Right lobe of liver (tissue), 6 donors: Measurements from ENCODE around the gene WNT3. TPM values are rescaled to one million over a fixed set of nuclear protein-coding genes. Genes with fewer than 3 reads are reported as not detected.
"Not testable (repeated sequence)": the region's sequence is repeated elsewhere in the genome, so short reads cannot be mapped to it uniquely, and the experiment has no call there.

Experiments
- ATAC-seq, 4 donors: fragments of 200-7000 bp; cut with Tn5 transposase; one replicate each; pipeline ENCODE4 v1.9.1; 2020; ENCODE audit warnings: mild to moderate bottlenecking in 4 of 4, moderate library complexity in 4 of 4
- DNase-seq, 3 donors: peaks; one replicate each; pipeline ENCODE4 v3.0.0-alpha.2; 2020
- H3K27ac ChIP-seq, 3 donors: fragments of 200-600 bp; one replicate each; pipeline ENCODE4 v1.8.0; 2022
- H3K27me3 ChIP-seq, 2 donors: fragments of 200-600 bp; one replicate each; pipeline ENCODE4 v1.8.0; 2022
- H3K36me3 ChIP-seq, 4 donors: fragments of 200-600 bp; sonication (generic) in 1 of 4; one replicate each; pipeline versions ENCODE4 v1.5.1 to v1.8.0; 2017 to 2022; ENCODE audit warnings: control low read depth in 1 of 4
- H3K4me1 ChIP-seq, 4 donors: fragments of 200-600 bp; sonication (generic) in 1 of 4; one replicate each; pipeline versions ENCODE4 v1.5.1 to v1.8.0; 2017 to 2022; ENCODE audit warnings: control low read depth in 1 of 4
- H3K4me3 ChIP-seq, 3 donors: fragments of 200-600 bp; one replicate each; pipeline ENCODE4 v1.8.0; 2022
- H3K9me3 ChIP-seq, 4 donors: fragments of 200-600 bp; sonication (generic) in 1 of 4; one replicate each; pipeline versions ENCODE4 v1.5.1 to v1.8.0; 2017 to 2022; ENCODE audit warnings: control low read depth in 1 of 4
- POLR2A ChIP-seq: fragments of 450-650 bp; IDR thresholded peaks from one replicate; pipeline ENCODE4 v1.6.1; 2017; ENCODE audit warnings: antibody characterized with exemption, mild to moderate bottlenecking
- WGBS: methylation state at CpG from one replicate; pipeline ENCODE4 v1.1.6; 2018; ENCODE audit warnings: low coverage, low lambda C conversion rate; ENCODE audit not compliant: insufficient coverage; ENCODE audit errors: missing lambda C conversion rate; 5-methylcytosine and 5-hydroxymethylcytosine counted together
- intact Hi-C, 2 donors: fragments of 100-400 bp; cut with DNase I; formaldehyde crosslinking; loops; one replicate each; pipeline versions ENCODE4 v1.11.2 to v1.14.1; 2022
- total RNA-seq, 6 experiments: library from RNA; depleted of rRNA in 2 of 6; stranded (reverse); fragments of >200 nt in 2 of 6; fragmentation: NEBNext Ultra II Directional in 3 of 6; extraction: Animal tissue kit (Norgen Biotek cat#: 25700) in 3 of 6; gene quantifications; one replicate each; pipeline versions ENCODE4 v1.1.0 to v1.2.4, GENCODE V29; 2016 to 2023
- TF ChIP-seq, protein P1 (sequence below), 4 donors: fragments of 200-600 bp in 3 of 4; fragments of 450-650 bp in 1 of 4; IDR thresholded peaks; one replicate each; pipeline versions ENCODE4 v1.5.1 to v1.8.0; 2016 to 2022; ENCODE audit warnings: antibody characterized with exemption in 4 of 4, mild to moderate bottlenecking in 2 of 4
- donor health status: DM: no; HTN: yes; CAD: no.
- donor health status: DM: no; HTN: no; CAD: no.
- donor health status: DM: no; HTN: no; CAD: no.
- donor health status: DM: no; HTN: yes; CAD: no.
- donor health status: DM: no; HTN: yes; CAD: no.

The WNT3 gene
- total RNA-seq, 6 experiments from 2014 or later = 1.0 to 5.0 (median 4.0) TPM

- Histone ChIP-seq H3K36me3 (no peaks in the 10 kb centered on the region), H3K4me1 (peaks cover 0 to 12% (median 2%) of the 10 kb centered on the region in 4 donors), H3K27me3 (no peaks in the 10 kb centered on the region), H3K27ac (no peak overlapping the region), H3K4me3 (no peak overlapping the region), H3K9me3 (no peaks in the 10 kb centered on the region)
- TF ChIP-seq, protein P1, sequence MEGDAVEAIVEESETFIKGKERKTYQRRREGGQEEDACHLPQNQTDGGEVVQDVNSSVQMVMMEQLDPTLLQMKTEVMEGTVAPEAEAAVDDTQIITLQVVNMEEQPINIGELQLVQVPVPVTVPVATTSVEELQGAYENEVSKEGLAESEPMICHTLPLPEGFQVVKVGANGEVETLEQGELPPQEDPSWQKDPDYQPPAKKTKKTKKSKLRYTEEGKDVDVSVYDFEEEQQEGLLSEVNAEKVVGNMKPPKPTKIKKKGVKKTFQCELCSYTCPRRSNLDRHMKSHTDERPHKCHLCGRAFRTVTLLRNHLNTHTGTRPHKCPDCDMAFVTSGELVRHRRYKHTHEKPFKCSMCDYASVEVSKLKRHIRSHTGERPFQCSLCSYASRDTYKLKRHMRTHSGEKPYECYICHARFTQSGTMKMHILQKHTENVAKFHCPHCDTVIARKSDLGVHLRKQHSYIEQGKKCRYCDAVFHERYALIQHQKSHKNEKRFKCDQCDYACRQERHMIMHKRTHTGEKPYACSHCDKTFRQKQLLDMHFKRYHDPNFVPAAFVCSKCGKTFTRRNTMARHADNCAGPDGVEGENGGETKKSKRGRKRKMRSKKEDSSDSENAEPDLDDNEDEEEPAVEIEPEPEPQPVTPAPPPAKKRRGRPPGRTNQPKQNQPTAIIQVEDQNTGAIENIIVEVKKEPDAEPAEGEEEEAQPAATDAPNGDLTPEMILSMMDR (IDR thresholded peaks at IDR 0.05) = no peak
- no peak for TF ChIP-seq POLR2A
- ATAC-seq = no peak
- WGBS = 55% methylated on average over 1 of the region's 3 CpGs
- no peak for DNase-seq
- intact Hi-C loops = no loop called here
Measured at GRCh38 chr17:46763416-46763815, 55.1 kb downstream of the WNT3 start.

GRCh38 chr17:46759141-46759540 is 59.4 kb downstream of the WNT3 start:
- 86% methylated on average over 9 of the region's 9 CpGs for WGBS
- Histone ChIP-seq H3K4me1 (peaks cover 0 to 12% (median 0%) of the 10 kb centered on the region in 4 donors), H3K27me3 (no peaks in the 10 kb centered on the region), H3K36me3 (peaks cover 0 to 14% (median 0%) of the 10 kb centered on the region in 4 donors), H3K9me3 (no peaks in the 10 kb centered on the region), H3K27ac (peak overlapping the region in 1 of 3 donors; percentile 24), H3K4me3 (no peak overlapping the region)
- DNase-seq = no peak
- TF ChIP-seq, protein P1 (IDR thresholded peaks at IDR 0.05) = no peak
- TF ChIP-seq POLR2A = no peak
- peak in 2 of 4 donors; percentile 19 to 22 for ATAC-seq
- intact Hi-C loops = no loop called here

- peaks cover 0 to 14% (median 0%) of the 10 kb centered on the region in 4 donors for H3K36me3 ChIP-seq
- intact Hi-C loops = no loop called here
- DNase-seq = no peak
- peak; percentile 72 to 97 (median 84) for ATAC-seq
- H3K4me3 ChIP-seq = no peak overlapping the region
- peaks cover 0 to 12% (median 0%) of the 10 kb centered on the region in 4 donors for H3K4me1 ChIP-seq
- H3K27me3 ChIP-seq = no peaks in the 10 kb centered on the region
- TF ChIP-seq POLR2A = no peak
- TF ChIP-seq, protein P1 (IDR thresholded peaks at IDR 0.05) = no peak
- no peaks in the 10 kb centered on the region for H3K9me3 ChIP-seq
- no CpG with 5 or more reads among the region's 5 CpGs for WGBS
- peak overlapping the region in 1 of 3 donors; percentile 24 for H3K27ac ChIP-seq
Measured at GRCh38 chr17:46758614-46759013, 59.9 kb downstream of the WNT3 start.

DNA sequence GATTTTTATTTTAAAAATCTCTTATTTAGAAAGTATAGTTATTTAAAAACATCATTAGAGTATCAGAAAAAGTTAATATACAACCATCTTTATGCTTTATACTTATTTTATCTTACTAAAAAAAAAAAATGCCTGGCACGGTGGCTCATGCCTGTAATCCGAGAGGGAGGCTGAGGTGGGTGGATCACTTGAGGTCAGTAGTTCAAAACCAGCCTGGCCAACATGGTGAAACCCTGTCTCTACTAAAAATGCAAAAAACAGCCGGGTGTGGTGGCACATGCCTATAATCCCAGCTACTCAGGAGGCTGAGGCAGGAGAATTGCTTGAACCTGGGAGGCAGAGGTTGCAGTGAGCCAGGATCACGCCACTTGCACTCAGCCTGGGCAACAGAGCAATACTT is 60.9 kb downstream of the WNT3 start:
- H3K4me3 ChIP-seq, H3K27me3 ChIP-seq, H3K27ac ChIP-seq, H3K9me3 ChIP-seq, ATAC-seq, DNase-seq, intact Hi-C loops: not testable (repeated sequence)
- Histone ChIP-seq H3K36me3 (peaks cover 0 to 14% (median 0%) of the 10 kb centered on the region in 4 donors), H3K4me1 (peaks cover 0 to 12% (median 0%) of the 10 kb centered on the region in 4 donors)
- 42% methylated on average over 4 of the region's 4 CpGs for WGBS

- TF ChIP-seq, protein P1 (IDR thresholded peaks at IDR 0.05) = no peak
- no peak for TF ChIP-seq POLR2A
- H3K27ac ChIP-seq = no peak overlapping the region
- H3K36me3 ChIP-seq = peaks cover 0 to 18% (median 0%) of the 10 kb centered on the region in 4 donors
- ATAC-seq (no peak), DNase-seq (no peak)
- peaks cover 0 to 12% (median 0%) of the 10 kb centered on the region in 4 donors for H3K4me1 ChIP-seq
- no peak overlapping the region for H3K4me3 ChIP-seq
- intact Hi-C loops = no loop called here
- H3K9me3 ChIP-seq = no peaks in the 10 kb centered on the region
- 86% methylated on average over 1 of the region's 2 CpGs for WGBS
- H3K27me3 ChIP-seq = no peaks in the 10 kb centered on the region
Measured at GRCh38 chr17:46756861-46757260, 61.6 kb downstream of the WNT3 start.
